Fibroblast of villous mesenchyme (primary cell): Measurements from ENCODE around the gene MAP4. TPM values are rescaled to one million over a fixed set of nuclear protein-coding genes. Genes with fewer than 3 reads are reported as not detected.

Experiments used
- DNase-seq: peaks from one replicate; pipeline ENCODE4 v3.0.0-alpha.2; 2010; ENCODE audit warnings: low read depth
- H3K4me3 ChIP-seq: 2 replicates; pipeline ENCODE4 v1.5.1; 2011; ENCODE audit warnings: low read depth, mild to moderate bottlenecking, low read length
- CTCF ChIP-seq: IDR thresholded peaks from 2 replicates; pipeline ENCODE4 v1.5.1; 2012; ENCODE audit warnings: low read depth, mild to moderate bottlenecking, low read length; ENCODE audit not compliant: insufficient read depth
- total RNA-seq: library from RNA; depleted of rRNA; stranded (reverse); fragments of >200 nt; gene quantifications from 2 replicates; pipeline ENCODE4 v1.2.3, GENCODE V29; 2012

MAP4 gene
- total RNA-seq, 1 donor, result 111 TPM

DNA sequence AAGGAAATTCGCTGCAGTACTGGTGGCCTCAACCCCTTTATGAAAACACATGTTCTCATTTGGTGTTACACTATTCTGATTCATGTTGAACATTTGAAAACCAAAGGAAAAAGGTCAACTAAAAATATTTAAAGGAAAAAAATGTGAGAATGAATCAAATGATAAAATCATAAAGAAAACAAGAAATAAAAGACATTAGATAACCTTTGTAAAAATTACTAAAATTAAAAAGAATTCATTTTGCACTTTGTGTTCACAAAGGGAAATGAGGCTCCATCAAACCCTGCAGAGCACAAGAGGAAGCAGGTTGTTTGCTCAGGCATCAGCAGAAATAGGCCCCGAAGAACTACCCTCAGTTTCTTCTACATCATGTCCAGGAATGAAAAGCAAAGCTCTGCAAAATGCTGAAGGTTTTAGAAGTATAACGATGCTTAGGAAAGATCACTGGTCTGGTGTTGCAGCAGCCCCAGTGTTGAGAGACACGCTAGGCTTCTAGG, 41.2 kb downstream of the MAP4 start:
- no peak for TF ChIP-seq CTCF
- no peak overlapping the region for H3K4me3 ChIP-seq
- no peak for DNase-seq

DNA sequence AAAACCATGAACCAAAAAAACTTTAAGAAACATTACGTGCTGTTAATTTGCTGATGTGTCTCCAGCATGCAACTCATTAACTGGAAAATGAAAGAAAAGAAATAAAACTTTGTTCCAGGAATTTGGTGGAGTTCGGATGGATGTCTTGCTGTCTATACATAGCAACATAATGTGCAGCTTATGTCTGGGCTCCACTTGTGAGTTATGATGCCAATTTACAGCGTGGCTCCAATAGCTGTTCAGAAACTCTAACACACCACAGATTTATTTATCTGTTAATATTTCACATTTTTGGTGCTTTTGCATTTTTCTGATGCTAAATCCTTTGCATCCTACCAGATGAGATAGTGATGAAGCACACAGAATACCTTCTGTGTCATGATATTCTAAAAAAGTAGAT, 45.1 kb downstream of the MAP4 start:
- no peak overlapping the region for H3K4me3 ChIP-seq
- DNase-seq, result no peak
- TF ChIP-seq CTCF, result no peak

DNA sequence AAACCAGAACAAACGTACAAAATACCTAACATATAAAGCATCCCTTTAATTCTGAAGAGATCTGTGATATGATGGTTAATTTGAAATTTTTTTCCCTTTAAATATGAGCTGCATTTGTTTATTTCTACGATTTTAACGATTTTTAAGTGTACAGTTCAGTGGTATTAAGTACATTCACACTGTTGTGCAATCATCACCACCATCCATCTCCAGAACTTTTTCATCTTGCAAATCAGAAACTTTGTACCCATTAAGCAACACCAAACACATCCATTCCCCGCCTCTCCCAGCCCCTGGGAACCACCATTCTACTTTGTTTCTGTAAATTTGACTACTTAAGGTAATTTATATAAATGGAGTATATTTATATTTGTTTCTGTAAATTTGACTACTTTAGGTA, 51.5 kb downstream of the MAP4 start:
- DNase-seq, result no peak
- no peak for TF ChIP-seq CTCF
- no peak overlapping the region for H3K4me3 ChIP-seq

DNA sequence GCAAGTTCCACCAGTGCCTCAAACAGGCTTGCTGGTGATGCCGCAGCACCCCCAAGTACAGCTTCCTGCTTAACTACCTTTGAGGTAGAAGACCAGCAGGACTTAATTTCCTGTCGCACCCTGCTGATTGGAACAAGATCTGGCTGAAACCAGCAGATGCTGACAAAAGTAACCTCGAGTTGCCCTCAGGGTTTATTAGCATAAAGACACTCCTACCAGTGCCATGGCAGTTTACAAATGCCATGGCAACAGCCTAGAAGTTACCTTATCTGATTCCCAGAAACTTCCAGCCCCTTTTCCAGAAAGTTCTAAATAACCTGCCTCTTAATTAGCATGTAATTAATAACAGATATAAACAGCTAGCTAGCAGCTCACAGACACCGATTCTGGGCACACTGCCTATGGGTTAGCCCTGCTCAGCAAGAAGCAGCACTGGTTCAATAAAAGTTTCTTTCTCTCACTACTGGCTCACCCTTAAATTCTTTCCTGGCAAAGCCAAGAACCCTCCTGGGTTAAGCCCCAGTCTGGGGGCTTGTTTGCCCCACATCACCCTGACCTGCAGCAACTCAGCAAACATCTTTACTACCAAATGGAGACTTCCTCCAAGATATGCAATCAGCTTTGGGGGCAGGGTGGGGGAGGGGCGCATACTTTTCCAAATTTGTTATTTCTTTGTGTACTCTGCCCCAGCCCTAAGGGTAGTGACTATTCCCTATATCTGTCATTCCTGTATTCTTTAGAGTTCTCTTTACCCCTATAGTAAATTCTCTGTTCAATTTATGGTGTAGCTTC, 54.2 kb downstream of the MAP4 start:
- TF ChIP-seq CTCF, result no peak
- H3K4me3 ChIP-seq, result no peak overlapping the region
- DNase-seq, result peak; percentile 51

DNA sequence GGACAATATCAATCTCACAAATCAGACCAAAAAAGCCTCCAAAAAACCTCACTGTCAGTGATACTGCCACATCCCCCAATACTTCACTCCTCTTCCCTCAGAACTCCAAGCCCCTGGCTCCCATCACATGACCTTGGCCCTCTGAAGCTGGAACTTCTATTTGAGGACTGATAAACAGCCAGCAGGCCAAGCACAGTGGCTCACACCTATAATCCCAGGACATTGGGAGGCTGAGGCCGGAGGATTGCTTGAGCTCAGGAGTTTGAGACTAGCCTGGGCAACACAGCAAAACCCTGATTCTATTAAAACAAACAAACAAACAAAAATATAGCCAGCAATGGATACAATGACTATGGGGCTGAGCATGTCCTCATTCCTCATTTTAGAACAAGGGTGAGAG, 55.2 kb downstream of the MAP4 start:
- no peak for DNase-seq
- no peak overlapping the region for H3K4me3 ChIP-seq
- TF ChIP-seq CTCF, result no peak

DNA sequence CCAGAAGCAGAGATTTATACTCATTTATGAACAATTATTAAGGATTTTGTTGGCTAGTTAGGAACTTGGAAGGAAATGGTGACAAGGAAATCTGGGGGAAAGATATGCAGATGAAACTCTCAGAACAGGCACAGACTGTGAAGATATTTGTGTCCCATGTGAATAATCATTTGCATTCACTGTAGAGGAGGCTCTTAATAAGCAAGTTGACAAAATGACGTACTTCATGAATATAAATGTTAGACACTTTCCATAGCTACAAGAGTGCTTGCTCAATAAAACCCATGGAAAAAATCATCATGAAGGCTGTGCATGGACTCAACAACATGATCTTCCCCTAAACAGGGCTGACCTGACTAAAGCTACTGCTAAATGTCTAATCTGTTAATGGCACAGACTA, 59.7 kb downstream of the MAP4 start:
- H3K4me3 ChIP-seq, result no peak overlapping the region
- TF ChIP-seq CTCF, result no peak
- no peak for DNase-seq

GRCh38 chr3:47954567-47954966, 61.6 kb downstream of the MAP4 start:
- no peak for TF ChIP-seq CTCF
- no peak overlapping the region for H3K4me3 ChIP-seq
- no peak for DNase-seq
